Endothelial cell of umbilical vein (primary cell): ENCODE results near the gene SF3B5.

Source experiments
- POLR2A ChIP-seq: IDR thresholded peaks from 2 replicates; pipeline ENCODE4 v1.6.1; 2012; ENCODE audit warnings: low read depth, mild to moderate bottlenecking, control low read depth, low read length
- POLR2AphosphoS5 ChIP-seq: IDR thresholded peaks from 2 replicates; pipeline ENCODE4 v1.6.1; 2012; ENCODE audit warnings: low read depth, mild to moderate bottlenecking, control low read depth, low read length, moderate library complexity; ENCODE audit not compliant: insufficient read depth

DNA sequence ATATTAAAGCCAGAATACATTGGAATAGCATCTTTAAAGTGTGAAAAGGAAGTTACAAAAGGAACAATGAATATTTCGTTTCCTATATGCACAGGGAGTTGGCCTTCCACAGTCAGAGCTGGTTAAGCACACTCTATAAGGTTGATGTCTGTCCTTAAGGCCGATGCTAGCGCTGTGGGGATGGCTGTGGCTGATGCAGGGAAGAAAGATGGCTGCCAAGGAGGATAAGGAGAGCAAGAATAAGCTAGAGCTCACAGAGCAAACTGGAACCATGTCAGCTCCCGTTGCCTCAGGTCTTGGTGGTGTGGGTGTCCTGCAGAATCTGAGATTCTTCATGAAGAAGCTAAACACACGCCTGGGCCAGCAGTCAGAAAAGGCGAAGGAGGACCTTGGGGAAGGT is 34.1 kb upstream of the SF3B5 start:
- no peak for TF ChIP-seq POLR2AphosphoS5
- TF ChIP-seq POLR2A: no peak
